NCI-H1092 (cell line): Measurements from ENCODE around the gene RNASE2.
"Not testable (repeated sequence)": the region's sequence is repeated elsewhere in the genome, so short reads cannot be mapped to it uniquely, and the experiment has no call there.

ENCODE experiments used
- DNase-seq: peaks from one replicate; lab custom pipeline; 2025; lab: John Stamatoyannopoulos, UW

The RNASE2 gene

DNA sequence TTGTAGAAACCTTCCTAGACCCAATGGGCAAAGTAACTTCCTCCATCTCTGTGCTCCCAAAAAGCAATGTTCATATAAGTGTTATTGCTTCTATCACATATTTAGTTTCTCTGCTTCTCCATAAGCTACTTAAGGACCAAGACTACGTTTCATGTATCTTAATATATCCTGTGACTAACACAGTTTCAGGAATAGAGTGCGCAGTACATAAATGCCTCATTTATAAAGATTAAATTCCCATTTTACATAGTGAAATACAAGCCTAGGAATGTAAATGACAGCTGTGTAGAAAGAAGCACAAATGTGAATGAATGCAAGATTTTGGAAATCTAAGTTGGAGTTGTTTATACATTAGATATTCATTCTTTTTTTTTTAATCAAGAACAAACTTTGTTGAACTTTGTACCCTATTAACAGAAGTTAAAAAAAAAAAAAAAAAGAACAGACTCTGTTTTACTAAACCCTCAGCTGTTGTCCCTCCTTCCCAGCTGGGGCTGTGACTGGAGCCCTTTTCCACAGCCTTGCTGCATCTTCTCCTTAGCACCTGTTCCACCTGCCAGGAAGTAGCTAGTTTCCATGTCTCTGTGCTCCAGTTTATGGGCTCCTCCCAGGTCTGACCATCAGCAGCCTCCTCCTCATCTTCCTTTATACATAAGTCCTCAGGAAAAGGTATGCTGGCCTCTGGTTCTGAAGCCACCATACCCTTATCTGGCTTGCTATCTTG, 27.5 kb downstream of the RNASE2 start:
- no peak for DNase-seq

DNA sequence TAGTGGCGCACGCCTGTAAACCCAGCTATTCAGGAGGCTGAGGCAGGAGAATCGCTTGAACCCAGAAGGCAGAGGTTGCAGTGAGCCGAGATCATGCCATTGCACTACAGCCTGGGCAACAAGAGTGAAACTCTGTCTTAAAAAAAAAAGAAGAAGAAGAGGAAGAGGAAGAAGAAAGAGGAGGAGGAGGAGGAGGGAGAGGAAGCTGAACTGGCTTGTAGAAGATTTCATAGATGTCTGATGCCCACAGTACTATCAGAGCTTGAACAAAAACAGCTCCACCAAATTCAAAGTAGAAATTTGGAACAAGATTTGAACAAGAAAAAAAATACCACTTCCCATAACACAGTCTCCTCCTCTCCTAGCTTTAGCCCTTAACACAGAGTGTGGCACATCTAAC, 30.4 kb downstream of the RNASE2 start:
- DNase-seq: not testable (repeated sequence)

DNA sequence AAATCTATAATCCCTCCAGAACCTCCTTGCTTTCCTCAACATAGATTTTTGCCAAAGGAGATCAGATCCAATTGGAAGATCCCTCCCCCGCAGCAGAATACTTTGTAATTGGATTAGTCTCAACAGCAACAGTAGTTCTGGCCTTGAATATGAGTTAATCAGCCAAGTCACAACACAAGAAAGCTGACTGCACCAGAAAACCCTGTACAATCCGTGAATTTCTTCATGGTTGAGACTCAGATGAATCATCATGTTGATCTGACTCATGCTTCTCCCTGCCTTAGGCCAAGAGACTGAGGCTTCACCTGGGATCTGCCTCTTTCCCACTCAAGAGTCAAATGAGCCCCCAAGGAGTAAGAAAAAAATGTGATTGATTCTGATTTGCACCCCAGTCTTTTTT, 31.5 kb downstream of the RNASE2 start:
- no peak for DNase-seq

DNA sequence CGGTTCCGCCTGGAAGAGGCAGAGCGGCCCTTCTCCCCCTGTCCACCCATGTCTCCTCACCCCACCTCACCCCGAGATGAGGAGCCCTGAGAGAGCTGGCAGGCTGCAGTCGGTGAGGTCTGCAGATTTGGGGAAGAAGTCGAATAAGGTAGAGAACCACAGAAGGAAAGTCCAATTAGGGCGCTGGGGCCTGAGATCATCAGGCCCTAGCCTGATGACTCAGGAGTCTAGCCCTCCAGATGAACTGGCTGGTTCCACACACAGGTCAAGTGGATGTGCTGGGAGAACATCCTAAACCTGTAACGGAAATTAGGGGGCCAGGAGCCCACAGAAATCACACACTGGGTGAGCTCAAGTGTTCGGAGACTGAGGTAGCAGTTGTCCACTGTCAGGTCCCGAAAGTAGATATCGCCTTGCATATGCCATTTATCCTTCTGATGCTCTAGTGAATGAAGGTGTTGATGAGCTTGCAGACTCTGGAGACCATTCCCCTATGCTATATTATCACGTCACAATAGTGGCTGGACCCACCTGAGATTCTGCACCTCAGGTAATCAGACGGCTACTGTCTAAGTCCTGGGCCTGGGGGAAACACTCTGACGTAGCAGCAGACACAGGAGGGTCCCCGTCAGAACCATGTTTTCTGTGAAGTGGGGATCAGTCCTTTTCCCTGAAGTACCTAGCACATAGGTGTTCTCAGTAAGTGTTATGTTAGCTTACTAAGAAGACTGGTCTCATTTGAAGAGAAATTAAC, 33.6 kb downstream of the RNASE2 start:
- no peak for DNase-seq

DNA sequence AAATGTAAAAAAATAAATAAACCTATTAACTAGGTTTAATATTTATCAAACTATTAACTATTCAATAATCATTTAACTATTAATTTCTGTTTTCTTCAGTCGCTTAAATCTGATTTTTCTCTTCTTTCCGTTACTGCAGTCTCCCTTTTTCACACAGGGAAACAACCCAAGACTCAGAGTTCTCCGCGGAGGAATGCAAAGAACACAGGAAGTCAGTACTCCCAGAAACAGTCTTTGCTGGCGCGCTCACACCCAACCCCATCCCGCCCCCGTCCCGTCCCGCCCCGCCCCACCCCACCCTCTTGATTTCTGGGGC, 34.1 kb downstream of the RNASE2 start:
- DNase-seq: no peak

DNA sequence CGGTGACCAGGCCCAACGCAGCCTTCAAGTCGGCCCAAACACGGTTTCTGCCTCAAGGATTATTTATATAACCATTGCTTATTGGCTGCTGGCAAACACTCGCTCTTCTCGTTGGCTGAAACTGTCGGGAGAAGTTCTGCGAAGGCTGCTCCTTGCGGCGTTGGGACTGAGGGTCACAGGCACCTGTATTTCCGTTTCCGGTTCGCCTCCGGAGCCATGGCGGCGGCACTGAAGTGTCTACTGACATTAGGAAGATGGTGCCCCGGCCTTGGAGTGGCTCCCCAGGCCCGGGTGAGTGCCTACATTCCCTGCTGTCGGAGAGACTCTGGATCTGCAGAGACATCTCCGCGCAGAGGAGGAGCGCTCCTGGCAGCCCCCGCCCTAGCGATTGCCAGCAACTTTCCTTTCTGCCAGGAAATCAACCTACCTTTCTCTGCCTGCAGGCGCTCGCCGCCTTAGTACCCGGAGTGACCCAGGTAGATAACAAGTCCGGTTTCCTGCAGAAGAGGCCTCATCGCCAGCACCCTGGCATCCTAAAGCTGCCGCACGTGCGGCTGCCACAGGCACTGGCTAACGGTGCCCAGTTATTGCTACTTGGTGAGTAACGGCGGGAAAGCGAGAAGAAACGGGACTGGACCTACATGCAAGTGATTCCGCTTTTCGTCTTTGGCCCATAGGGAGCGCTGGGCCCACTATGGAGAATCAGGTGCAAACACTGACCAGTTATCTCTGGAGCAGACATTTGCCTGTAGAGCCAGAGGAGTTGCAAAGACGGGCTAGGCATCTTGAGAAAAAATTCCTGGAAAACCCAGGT, 34.7 kb downstream of the RNASE2 start, which contains the start of gene METTL17:
METTL17 (plus strand) TSS at position 194 of the 814 bp plus-strand sequence; CDS start at position 217, 23 bp downstream.
- peak; percentile 83 for DNase-seq

DNA sequence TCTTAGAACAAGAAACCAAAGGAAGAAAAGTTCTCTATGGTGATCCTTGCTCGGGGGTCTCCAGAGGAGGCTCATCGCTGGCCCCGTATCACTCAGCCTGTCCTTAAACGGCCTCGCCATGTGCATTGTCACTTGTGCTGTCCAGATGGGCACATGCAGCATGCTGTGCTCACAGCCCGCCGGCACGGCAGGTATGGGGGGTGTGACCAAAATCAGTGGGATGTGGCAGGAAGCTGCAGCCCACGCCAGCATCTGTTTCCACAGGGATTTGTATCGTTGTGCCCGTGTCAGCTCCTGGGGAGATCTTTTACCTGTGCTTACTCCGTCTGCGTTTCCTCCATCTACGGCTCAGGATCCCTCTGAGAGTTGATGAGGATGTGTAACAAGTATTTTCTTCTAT, 41.2 kb downstream of the RNASE2 start:
- no peak for DNase-seq

DNA sequence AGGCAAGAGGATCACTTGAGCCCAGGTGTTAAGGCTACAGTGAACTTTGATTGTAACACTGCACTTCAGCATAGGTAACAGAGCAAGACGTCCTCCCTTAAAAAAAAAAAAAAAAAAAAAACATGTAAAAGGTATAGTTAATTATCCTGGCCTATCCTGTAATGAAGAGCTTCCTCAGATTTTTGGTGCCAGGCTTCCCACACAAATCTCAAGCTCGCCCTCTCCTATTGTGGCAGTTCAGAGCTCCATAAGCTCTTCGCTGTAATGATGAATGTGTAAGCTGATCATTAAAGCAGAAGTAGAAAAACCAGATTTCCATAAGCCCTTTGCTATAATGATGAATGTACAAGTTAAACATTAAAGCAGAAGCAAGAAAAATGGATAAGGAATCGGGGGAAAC, 41.8 kb downstream of the RNASE2 start:
- DNase-seq: no peak

DNA sequence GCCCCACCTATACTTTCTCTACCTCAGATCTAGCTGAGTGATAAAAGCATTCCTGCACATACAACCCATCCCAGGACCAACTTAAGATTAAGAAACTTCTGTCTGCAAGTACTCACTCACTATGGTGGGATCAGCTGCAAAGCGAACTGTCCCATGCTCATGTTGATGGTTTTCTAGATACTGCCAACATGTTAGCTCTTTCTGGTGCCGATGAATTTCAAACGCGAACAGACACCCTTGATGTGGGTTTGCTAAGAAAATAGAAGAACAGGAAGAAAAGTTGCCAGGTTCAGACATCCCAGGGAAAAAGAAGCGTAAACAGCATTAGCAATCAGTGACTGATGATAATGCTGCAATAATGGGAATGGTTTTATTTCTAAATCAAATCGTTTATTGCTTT, 42.3 kb downstream of the RNASE2 start:
- no peak for DNase-seq

DNA sequence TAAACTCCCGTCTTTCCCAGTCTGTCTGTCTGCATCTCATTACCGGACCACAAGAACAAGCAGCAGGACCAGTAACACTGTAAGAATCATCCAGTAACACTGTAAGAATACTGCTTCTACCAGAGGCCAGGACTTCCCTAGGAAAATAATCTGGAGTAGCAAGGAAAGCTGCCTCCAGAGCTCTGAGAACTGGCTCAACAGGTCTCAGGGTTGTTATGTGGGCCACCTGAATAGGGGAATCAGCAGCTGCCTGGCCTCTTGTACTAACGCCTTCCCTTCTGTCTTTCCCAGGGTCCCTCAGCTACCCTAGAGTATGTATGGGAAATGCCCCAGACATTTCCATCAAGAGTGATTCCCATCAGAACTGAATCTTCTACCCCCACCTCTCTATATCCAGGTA, 42.9 kb downstream of the RNASE2 start:
- no peak for DNase-seq

DNA sequence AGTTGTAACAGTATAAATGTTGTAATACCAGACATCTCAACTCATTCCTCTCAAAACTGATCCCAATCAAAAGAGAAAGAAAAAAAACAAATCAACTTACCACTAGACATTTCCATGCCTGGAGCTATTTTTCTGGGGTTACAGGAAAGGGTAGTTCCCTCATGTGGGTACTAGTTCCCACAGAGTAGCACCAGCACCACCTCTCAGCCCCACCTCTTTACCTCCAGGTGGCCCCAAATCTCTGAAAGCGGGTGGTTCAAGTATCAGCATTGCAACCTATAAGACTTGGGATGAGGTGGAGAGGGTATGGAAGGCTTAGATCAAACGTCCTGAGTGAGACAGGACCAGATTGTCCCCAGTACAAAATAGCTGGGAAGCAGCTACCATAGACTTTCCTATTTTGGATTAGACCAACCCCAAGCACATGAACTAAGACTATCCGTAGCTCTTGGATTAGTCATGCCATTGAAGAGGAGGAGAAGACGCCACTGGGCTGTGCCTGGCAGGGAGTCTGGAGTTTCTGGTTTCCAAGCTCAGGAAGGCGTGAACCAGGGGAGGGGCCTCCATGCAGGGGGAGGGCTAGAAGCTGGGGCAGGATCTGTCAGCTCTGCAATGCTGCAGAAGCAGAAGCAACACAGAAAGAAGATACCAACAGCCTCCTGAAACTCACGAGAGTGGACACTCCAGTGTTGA, 43.5 kb downstream of the RNASE2 start, which contains the start of gene SLC39A2:
SLC39A2 (plus strand) TSS at position 620 of the 693 bp plus-strand sequence. CDS start 154 bp downstream, outside the sequence.
- no peak for DNase-seq

DNA sequence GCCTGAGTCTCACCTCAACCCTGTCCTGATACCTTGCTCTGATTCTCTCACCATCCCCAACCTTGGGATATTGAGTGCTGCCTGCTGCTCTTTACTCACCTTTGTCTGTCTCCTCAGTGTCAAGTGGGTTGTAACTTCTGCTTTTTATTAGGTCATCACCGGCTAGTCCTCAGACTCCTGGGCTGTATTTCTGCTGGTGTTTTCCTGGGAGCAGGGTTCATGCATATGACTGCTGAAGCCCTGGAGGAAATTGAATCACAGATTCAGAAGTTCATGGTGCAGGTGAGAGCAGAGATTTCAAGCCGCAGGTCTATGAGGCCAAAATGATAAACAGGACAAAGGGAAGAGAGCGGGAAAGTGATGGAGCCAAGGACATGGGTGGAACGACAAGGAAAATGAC, 44.3 kb downstream of the RNASE2 start:
- no peak for DNase-seq

DNA sequence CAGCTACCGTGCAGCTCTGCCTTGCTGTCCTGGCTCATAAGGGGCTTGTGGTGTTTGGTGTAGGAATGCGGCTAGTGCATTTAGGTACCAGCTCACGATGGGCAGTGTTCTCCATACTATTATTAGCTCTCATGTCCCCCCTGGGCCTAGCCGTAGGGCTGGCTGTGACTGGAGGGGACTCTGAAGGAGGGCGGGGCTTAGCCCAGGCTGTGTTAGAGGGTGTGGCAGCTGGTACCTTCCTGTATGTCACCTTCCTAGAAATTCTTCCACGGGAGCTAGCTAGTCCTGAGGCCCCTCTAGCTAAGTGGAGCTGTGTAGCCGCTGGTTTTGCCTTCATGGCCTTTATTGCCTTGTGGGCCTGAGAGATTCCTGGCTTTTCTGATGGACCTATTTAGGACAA, 45.9 kb downstream of the RNASE2 start:
- no peak for DNase-seq

DNA sequence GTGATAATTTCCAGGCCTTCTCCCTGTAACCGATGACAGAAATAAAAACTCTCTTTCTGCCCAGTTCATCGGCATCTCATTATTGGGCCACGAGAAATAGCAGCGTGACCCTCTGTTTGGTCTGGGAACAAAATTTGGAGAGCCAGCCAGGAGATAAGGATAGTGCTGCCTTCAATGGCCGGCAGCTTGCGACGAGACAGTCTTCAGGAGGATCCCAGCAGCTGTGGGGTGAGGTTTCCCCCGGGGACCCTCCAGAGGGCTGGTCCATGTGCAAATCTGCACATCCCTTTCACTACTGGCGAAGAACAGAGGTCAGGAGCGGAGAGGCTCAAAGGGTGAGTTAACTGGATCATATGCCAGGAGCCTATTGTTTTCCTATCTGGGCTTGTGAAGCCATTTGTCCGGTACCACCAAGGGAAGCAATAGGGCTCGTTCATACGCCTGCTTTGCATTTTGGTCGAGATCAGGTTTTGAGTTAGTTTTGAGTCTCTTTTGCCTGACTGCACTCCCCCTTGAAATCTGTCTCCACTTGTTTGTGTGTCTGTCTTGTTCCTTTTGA, 48.6 kb downstream of the RNASE2 start:
- no peak for DNase-seq
